ENCODE data around the gene TAOK3.
"Not testable (repeated sequence)": the region's sequence is repeated elsewhere in the genome, so short reads cannot be mapped to it uniquely, and the experiment has no call there.

TAOK3 gene

GRCh38 chr12:118288174-118288573 is 84.5 kb downstream of the TAOK3 start:
- no peak for DNase-seq

- DNase-seq = no peak
These were observed 85.0 kb downstream of the TAOK3 start for GRCh38 chr12:118287728-118288127.

DNA sequence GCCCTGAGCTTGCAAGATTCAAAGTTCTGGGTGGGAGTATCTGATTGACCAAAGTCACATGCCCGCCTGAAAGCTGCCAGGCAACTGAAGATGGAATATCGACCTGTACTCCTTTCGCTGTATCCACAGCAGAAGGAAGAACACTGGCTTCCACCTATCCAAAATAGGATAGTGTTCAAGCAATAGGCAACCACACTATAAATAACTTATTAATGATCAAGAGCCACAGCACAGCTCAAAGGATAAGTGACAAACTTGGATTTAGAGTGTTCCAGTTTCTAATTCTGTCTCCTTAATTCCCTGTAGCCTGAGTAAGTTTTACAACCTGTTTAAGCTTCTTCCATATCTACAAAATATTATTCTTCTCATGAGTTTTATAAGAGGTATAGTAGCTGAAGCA is 89.9 kb downstream of the TAOK3 start:
- no peak for DNase-seq

- DNase-seq = not testable (repeated sequence)
These were observed 94.4 kb downstream of the TAOK3 start for GRCh38 chr12:118278288-118278687.

- DNase-seq = no peak
These were observed 98.6 kb downstream of the TAOK3 start for GRCh38 chr12:118274066-118274465.

GRCh38 chr12:118271770-118272417 is 100.8 kb downstream of the TAOK3 start:
- no peak for DNase-seq

GRCh38 chr12:118271183-118271582 is 101.5 kb downstream of the TAOK3 start:
- DNase-seq = no peak

- no peak for DNase-seq
These were observed 102.9 kb downstream of the TAOK3 start for GRCh38 chr12:118269806-118270205.

DNA sequence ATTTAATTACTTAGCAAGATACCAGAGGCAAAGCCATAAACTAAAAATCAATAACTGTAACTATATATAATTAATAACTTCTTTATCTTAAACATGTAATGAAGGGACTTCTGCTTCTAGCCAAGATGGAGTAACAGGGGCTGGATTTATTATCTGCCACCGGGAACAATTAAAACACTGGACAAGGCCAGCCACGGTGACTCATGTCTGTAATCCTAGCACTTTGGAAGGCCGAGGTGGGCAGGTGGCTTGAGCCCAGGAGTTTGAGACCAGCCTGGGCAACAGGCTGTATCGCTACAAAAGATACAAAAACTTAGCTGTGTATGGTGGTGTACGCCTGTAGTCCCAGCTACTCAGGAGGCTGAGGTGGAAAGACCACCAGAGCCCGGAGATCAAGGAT is 113.6 kb downstream of the TAOK3 start:
- no peak for DNase-seq

DNA sequence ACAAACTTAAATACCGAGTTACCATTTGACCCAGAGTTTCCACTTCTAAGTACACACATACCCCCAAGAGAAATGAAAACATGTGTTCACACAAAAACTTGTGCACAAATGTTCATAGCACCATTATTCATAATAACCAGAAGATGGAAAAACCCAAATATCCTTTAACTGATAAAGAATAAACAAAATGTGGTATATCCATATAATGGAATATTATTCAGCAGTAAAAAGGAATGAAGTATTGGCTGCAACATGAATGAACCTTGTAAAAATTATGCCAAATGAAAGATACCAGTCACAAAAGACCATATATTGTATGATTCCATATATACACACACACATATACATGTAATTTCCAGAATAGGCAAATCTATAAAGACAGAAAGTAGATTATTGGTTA is 116.4 kb downstream of the TAOK3 start:
- no peak for DNase-seq

- DNase-seq = no peak
These were observed 123.2 kb downstream of the TAOK3 start for GRCh38 chr12:118249547-118249946.

- DNase-seq = not testable (repeated sequence)
These were observed 126.8 kb downstream of the TAOK3 start for GRCh38 chr12:118245886-118246285.

GRCh38 chr12:118238888-118239287 is 133.8 kb downstream of the TAOK3 start:
- DNase-seq = no peak

DNA sequence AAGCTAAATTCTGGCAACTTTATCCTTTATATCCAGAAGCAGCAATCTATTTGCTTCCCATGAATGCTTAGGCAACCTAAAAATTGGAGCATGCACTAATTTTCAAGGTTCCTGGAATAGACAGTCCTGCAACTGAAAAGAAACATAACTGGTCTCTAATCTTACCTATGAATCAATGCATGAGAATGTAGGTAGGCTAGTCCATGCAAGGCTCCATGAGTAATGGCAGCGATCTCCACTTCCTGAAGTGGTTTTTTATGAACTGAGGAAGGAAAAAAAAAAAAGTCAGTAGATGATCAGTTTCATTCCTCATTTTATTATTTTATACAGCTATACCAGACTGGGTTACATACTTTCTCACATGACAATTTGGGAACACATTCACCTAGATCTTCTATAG is 134.8 kb downstream of the TAOK3 start:
- DNase-seq = no peak

DNA sequence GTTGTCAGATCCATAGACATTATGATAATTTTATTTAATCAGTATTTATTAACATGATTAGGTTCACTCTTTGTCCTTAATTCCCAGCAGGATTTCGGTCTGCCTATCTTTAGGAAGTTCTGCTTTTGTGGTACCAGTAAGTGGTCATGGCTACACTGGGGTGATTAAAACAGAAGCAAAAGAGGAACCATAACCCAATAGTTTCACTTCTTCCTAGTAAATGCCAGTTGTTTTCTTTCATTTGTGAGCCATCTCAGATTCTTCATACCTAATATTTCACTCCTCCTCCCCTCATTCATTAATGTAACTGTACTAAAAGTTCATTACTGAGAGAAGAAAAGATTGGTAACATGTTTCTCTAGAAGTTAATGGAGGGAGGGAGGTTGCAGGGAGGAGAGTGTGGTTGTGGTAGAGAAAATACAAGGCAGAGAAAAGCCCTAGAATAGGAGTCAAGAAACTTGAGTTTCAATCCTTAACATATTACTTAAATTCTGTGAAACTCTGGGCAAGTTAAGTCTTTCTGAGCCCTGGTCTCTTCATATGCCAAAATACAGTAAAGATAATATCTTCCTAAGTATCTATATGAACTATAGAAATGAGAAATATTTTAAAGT is 135.5 kb downstream of the TAOK3 start:
- no peak for DNase-seq

GRCh38 chr12:118220702-118221101 is 152.0 kb downstream of the TAOK3 start:
- no peak for DNase-seq

- DNase-seq = no peak
These were observed 152.9 kb downstream of the TAOK3 start for GRCh38 chr12:118219772-118220171.

- no peak for DNase-seq
These were observed 153.6 kb downstream of the TAOK3 start for GRCh38 chr12:118219106-118219505.

- no peak for DNase-seq
These were observed 159.3 kb downstream of the TAOK3 start for GRCh38 chr12:118213452-118213851.

- no peak for DNase-seq
These were observed 160.1 kb downstream of the TAOK3 start for GRCh38 chr12:118212606-118213005.

DNA sequence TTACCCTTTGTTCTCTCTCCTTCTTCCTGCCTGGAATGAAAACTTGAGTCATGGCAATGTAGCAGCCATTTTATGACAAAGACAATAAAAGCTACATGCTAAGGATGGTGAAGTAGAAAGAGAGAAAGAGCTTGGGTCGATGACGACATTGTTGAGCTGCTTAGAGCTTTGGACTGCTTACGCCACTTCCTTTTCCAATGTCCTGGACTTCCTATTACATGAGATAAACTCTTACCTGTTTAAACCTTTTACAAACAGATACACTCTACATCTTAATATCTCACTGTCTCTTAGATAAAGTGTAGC is 166.6 kb downstream of the TAOK3 start:
- no peak for DNase-seq

GRCh38 chr12:118193958-118194357 is 178.7 kb downstream of the TAOK3 start:
- no peak for DNase-seq

DNA sequence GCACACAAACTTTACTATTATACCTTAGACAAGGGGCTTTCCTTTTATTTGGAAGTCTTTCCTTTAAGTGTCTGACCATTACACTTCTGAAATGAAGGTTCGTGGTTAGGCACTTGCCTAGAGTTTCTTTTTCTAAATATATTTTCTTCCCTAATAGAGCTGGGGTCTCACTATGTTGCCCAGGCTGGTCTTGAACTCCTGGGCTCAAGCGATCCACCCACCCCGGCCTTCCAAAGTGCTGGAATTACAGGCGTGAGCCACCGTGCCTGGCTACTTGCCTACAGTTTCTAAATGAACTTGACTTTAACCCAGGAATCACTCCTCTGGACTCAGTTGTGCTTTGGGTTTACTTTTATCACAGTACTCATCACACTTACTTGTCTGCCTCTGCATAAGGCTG is 179.2 kb downstream of the TAOK3 start:
- DNase-seq = no peak

GRCh38 chr12:118190266-118190665 is 182.4 kb downstream of the TAOK3 start:
- no peak for DNase-seq

DNA sequence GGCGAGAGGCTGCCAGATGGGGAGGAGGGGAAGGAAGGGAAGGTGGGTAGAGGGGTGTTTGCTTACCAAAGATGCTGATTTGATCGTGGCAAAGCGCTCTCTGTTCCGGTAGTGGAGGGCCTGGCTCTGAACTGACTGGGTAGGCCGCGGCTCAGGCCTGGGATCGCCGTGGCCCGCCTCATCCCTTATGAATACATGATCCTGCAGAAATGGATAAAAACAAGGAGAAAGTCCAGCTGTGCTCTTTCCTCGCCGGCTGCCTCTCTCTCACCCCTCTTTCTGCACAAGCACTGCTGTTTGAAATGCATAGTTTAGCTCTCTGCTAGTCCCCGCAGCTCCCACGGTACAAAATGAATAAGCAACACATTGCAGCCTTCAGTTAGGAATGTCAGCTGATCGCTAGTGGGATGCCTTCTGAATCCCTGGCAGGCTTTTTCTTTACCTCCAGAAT is 182.9 kb downstream of the TAOK3 start:
- no peak for DNase-seq

All from COR-L47 (cell line).